Muscle of arm (tissue), 12 donors: ENCODE measurements around the gene FBXO42. TPM values are rescaled to one million over a fixed set of nuclear protein-coding genes. Genes with fewer than 3 reads are reported as not detected.
A peak's percentile ranks its signal among the peaks of the same experiment; 100 is the strongest.
"Not testable (repeated sequence)": the region's sequence is repeated elsewhere in the genome, so short reads cannot be mapped to it uniquely, and the experiment has no call there.

Experiments used
- DNase-seq: peaks from one replicate; pipeline ENCODE4 v3.0.0-alpha.2; 2013
- polyA plus RNA-seq, 12 donors: library from polyadenylated mRNA; unstranded; fragments of 120-200 nt; gene quantifications; one replicate each; pipeline ENCODE4 v1.2.1, GENCODE V29; 2013; ENCODE audit not compliant: insufficient read length in 12 of 12

FBXO42 gene
- polyA plus RNA-seq, 12 donors: 13.9 to 18.9 (median 16.8) TPM; not detected in 1

- DNase-seq: no peak
Observed at GRCh38 chr1:16224472-16224871, 127.8 kb downstream of the FBXO42 start.

GRCh38 chr1:16222716-16223115 is 129.6 kb downstream of the FBXO42 start:
- DNase-seq: not testable (repeated sequence)

GRCh38 chr1:16221499-16221898 is 130.8 kb downstream of the FBXO42 start:
- no peak for DNase-seq

- no peak for DNase-seq
Observed at GRCh38 chr1:16219968-16220500, 132.2 kb downstream of the FBXO42 start.

GRCh38 chr1:16218674-16219071 is 133.6 kb downstream of the FBXO42 start:
- no peak for DNase-seq

- DNase-seq: no peak
Observed at GRCh38 chr1:16218014-16218673, 134.1 kb downstream of the FBXO42 start.

GRCh38 chr1:16217061-16217785 is 135.1 kb downstream of the FBXO42 start:
- DNase-seq: peak; percentile 95

- DNase-seq: peak; percentile 85
Observed at GRCh38 chr1:16215882-16216753, 136.2 kb downstream of the FBXO42 start.

GRCh38 chr1:16215240-16215639 is 137.0 kb downstream of the FBXO42 start:
- not testable (repeated sequence) for DNase-seq

GRCh38 chr1:16213544-16213943 is 138.7 kb downstream of the FBXO42 start:
- not testable (repeated sequence) for DNase-seq

GRCh38 chr1:16213013-16213412 is 139.3 kb downstream of the FBXO42 start:
- no peak for DNase-seq

- no peak for DNase-seq
Observed at GRCh38 chr1:16212251-16212961, 139.9 kb downstream of the FBXO42 start, which contains the start of gene ARHGEF19. ARHGEF19 (minus strand) TSS chr1:16212652; CDS start chr1:16209054, 3,598 bp downstream.

GRCh38 chr1:16211824-16212223 is 140.5 kb downstream of the FBXO42 start:
- no peak for DNase-seq

GRCh38 chr1:16210581-16210980 is 141.7 kb downstream of the FBXO42 start:
- no peak for DNase-seq

GRCh38 chr1:16209847-16210407 is 142.4 kb downstream of the FBXO42 start:
- no peak for DNase-seq

GRCh38 chr1:16209132-16209846 is 143.0 kb downstream of the FBXO42 start:
- DNase-seq: no peak

- DNase-seq: no peak
Observed at GRCh38 chr1:16208270-16208987, 143.9 kb downstream of the FBXO42 start.

GRCh38 chr1:16207318-16208269 is 144.7 kb downstream of the FBXO42 start:
- no peak for DNase-seq
